ENCODE results near the gene FAM107A.

The FAM107A gene

GRCh38 chr3:58591517-58592510, 14.6 kb upstream of the FAM107A start:
- DNase-seq, result no peak

GRCh38 chr3:58588030-58588614, 10.9 kb upstream of the FAM107A start:
- DNase-seq, result no peak

GRCh38 chr3:58586776-58587192, 9.6 kb upstream of the FAM107A start:
- DNase-seq, result no peak

GRCh38 chr3:58585994-58586393, 8.8 kb upstream of the FAM107A start:
- no peak for DNase-seq

- DNase-seq, result no peak
Measured at GRCh38 chr3:58585005-58585786, 8.0 kb upstream of the FAM107A start.

GRCh38 chr3:58584690-58585004, 7.5 kb upstream of the FAM107A start:
- no peak for DNase-seq

- no peak for DNase-seq
Measured at GRCh38 chr3:58581328-58582091, 4.3 kb upstream of the FAM107A start.

- DNase-seq, result no peak
Measured at GRCh38 chr3:58580826-58581327, 3.7 kb upstream of the FAM107A start.

- no peak for DNase-seq
Measured at GRCh38 chr3:58578873-58579272, 1.7 kb upstream of the FAM107A start.

GRCh38 chr3:58576716-58577115, 475 bp downstream of the FAM107A start:
- DNase-seq, result no peak

- DNase-seq, result peak; percentile 42 to 63
Measured at GRCh38 chr3:58575971-58576652, 1.1 kb downstream of the FAM107A start.

- DNase-seq, result no peak
Measured at GRCh38 chr3:58574682-58575081, 2.5 kb downstream of the FAM107A start.

- DNase-seq, result no peak
Measured at GRCh38 chr3:58574106-58574505, 3.1 kb downstream of the FAM107A start.

- DNase-seq, result no peak
Measured at GRCh38 chr3:58573640-58574039, 3.6 kb downstream of the FAM107A start.

GRCh38 chr3:58572634-58573230, 4.5 kb downstream of the FAM107A start:
- no peak for DNase-seq

- DNase-seq, result no peak
Measured at GRCh38 chr3:58572013-58572633, 5.1 kb downstream of the FAM107A start.

- no peak for DNase-seq
Measured at GRCh38 chr3:58570851-58571250, 6.3 kb downstream of the FAM107A start.

- DNase-seq, result no peak
Measured at GRCh38 chr3:58569287-58570001, 7.7 kb downstream of the FAM107A start.

GRCh38 chr3:58568572-58569286, 8.5 kb downstream of the FAM107A start:
- peak in 1 of 2 experiments; percentile 39 for DNase-seq

- DNase-seq, result no peak
Measured at GRCh38 chr3:58567251-58567515, 10.0 kb downstream of the FAM107A start.

Data from cerebellar nuclear complex (tissue), 1 donor.